Tibial nerve (tissue), 3 donors: ENCODE measurements around the gene SHLD2.

ENCODE experiments used
- POLR2A ChIP-seq, 2 donors: fragments of 450-650 bp; IDR thresholded peaks; one replicate each; pipeline ENCODE4 v1.6.1; 2017; ENCODE audit warnings: antibody characterized with exemption in 2 of 2, mild to moderate bottlenecking in 2 of 2, moderate library complexity in 2 of 2
- TF ChIP-seq, protein P1 (sequence below), 5 experiments: fragments of 200-600 bp in 3 of 5; fragments of 450-650 bp in 2 of 5; sonication (generic) in 3 of 5; IDR thresholded peaks; one replicate each; pipeline ENCODE4 v1.5.1; 2016 to 2019; ENCODE audit warnings: antibody characterized with exemption in 5 of 5, mild to moderate bottlenecking in 3 of 5, moderate library complexity in 2 of 5

DNA sequence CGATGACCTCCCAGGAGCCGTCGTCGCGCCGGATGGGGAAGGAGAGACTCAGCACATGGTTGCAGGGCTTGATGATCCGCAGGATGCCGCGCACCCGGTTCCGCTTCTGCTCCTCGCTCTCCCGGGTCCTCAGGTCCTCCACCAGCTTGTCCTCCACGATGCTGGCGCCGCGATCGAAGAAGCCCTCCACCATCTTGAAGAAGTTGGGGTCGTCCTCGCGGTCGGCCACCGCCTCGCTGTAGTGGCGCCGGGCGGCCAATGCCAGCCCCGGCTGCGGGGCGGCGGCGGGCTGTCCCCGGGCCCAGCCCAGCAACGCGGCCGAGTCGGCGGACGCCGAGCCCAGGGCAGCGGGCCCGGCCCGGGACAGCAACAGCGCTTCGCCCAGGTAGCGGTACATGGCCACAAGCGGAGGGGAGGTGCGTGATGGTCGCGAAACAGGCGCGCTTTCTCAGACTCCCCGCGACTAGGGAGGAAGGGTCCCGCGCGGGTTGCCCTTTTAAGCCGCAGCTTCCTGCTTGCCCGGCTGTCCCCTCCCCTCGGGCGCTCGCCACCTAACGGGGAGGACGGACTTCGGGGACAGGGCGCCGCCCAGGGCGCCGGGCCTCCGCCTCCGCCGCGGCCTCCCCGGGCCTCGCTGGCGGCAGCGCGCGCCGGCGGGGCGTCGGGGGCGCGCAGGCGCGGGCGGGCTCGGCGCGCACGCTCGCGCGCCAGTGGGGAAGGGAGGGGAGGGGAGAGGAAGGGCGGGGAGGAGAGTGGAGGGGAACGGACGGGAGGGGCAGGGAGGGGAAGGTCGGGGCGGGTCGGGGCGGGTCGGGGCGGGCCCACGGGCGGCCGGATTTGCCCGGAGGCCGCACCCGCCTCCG, at the start of gene SHLD2, which contains the start of gene GLUD1:
- TF ChIP-seq, protein P1, sequence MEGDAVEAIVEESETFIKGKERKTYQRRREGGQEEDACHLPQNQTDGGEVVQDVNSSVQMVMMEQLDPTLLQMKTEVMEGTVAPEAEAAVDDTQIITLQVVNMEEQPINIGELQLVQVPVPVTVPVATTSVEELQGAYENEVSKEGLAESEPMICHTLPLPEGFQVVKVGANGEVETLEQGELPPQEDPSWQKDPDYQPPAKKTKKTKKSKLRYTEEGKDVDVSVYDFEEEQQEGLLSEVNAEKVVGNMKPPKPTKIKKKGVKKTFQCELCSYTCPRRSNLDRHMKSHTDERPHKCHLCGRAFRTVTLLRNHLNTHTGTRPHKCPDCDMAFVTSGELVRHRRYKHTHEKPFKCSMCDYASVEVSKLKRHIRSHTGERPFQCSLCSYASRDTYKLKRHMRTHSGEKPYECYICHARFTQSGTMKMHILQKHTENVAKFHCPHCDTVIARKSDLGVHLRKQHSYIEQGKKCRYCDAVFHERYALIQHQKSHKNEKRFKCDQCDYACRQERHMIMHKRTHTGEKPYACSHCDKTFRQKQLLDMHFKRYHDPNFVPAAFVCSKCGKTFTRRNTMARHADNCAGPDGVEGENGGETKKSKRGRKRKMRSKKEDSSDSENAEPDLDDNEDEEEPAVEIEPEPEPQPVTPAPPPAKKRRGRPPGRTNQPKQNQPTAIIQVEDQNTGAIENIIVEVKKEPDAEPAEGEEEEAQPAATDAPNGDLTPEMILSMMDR (IDR thresholded peaks at IDR 0.05) = no peak
- peak; percentile 79 to 86 for TF ChIP-seq POLR2A (IDR thresholded peaks at IDR 0.05)
